RWPE1 (cell line): Measurements from ENCODE around the gene ADORA1.

Experiments
- CTCF ChIA-PET: fragments of 350-600 bp; sonication (Branson Sonifier 250); formaldehyde crosslinking; extraction: SDS; loops from one replicate; lab custom pipeline; 2021; lab: Yijun Ruan, JAX
- POLR2A ChIA-PET: fragments of 400-600 bp; formaldehyde crosslinking; extraction: SDS; loops from one replicate; lab custom pipeline; 2020; ENCODE audit warnings: antibody characterized with exemption; ENCODE audit not compliant: low non-redundant PET; lab: Yijun Ruan, JAX
- DNase-seq: peaks from one replicate; pipeline ENCODE4 v3.0.0; 2012; ENCODE audit warnings: low spot score
- H3K27ac ChIP-seq: fragments of 450-650 bp; 2 replicates; pipeline ENCODE4 v1.5.1; 2017
- CTCF ChIP-seq: fragments of 450-650 bp; conservative IDR thresholded peaks from 2 replicates; pipeline ENCODE4 v1.5.1; 2017; ENCODE audit warnings: low read depth, mild to moderate bottlenecking

The ADORA1 gene

GRCh38 chr1:203158423-203158822 lies 30.9 kb downstream of the ADORA1 start:
- no peak overlapping the region for H3K27ac ChIP-seq
- no peak for DNase-seq
- ChIA-PET CTCF (interaction anchor here (0.7 to 6.4 kb wide), 3 partner anchors 14 to 119 kb away, joined by 3 to 45 read pairs (median 4); no protein-coding TSS in a partner anchor), POLR2A (no interaction called here)
- no peak for TF ChIP-seq CTCF

- H3K27ac ChIP-seq, result no peak overlapping the region
- no peak for TF ChIP-seq CTCF
- CTCF ChIA-PET, result interaction anchor here (1.5 to 6.4 kb wide), 2 partner anchors 13 to 120 kb away, joined by 4 to 45 read pairs; no protein-coding TSS in a partner anchor
- DNase-seq, result no peak
- POLR2A ChIA-PET, result no interaction called here
Measured at GRCh38 chr1:203158960-203159665, 31.6 kb downstream of the ADORA1 start.

GRCh38 chr1:203159844-203160243 lies 32.3 kb downstream of the ADORA1 start:
- H3K27ac ChIP-seq, result no peak overlapping the region
- ChIA-PET CTCF (interaction anchor here (1.5 to 6.4 kb wide), 2 partner anchors 13 to 121 kb away, joined by 4 to 45 read pairs; no protein-coding TSS in a partner anchor), POLR2A (no interaction called here)
- no peak for DNase-seq
- no peak for TF ChIP-seq CTCF

- CTCF ChIA-PET, result interaction anchor here (0.6 to 6.4 kb wide), 2 partner anchors 11 to 20 kb away, joined by 3 to 45 read pairs; no protein-coding TSS in a partner anchor
- POLR2A ChIA-PET, result no interaction called here
- DNase-seq, result no peak
- no peak for TF ChIP-seq CTCF
- no peak overlapping the region for H3K27ac ChIP-seq
Measured at GRCh38 chr1:203161175-203161574, 33.6 kb downstream of the ADORA1 start.

- H3K27ac ChIP-seq, result no peak overlapping the region
- POLR2A ChIA-PET, result no interaction called here
Measured at GRCh38 chr1:203161703-203162102, 34.2 kb downstream of the ADORA1 start.

GRCh38 chr1:203162403-203162802 lies 34.9 kb downstream of the ADORA1 start:
- no peak for TF ChIP-seq CTCF
- DNase-seq, result no peak
- CTCF ChIA-PET, result interaction anchor here (0.6 to 6.4 kb wide), 7 partner anchors 10 to 669 kb away, joined by 3 to 45 read pairs (median 4); no protein-coding TSS in a partner anchor
- H3K27ac ChIP-seq, result no peak overlapping the region
- POLR2A ChIA-PET, result no interaction called here

More at GRCh38 chr1:203161703-203162102, 34.2 kb downstream of the ADORA1 start:
- DNase-seq, result no peak
- no peak for TF ChIP-seq CTCF
- CTCF ChIA-PET, result interaction anchor here (0.6 to 6.4 kb wide), 6 partner anchors 11 to 80 kb away, joined by 3 to 45 read pairs (median 4); no protein-coding TSS in a partner anchor
